H1 (cell line): Measurements from ENCODE around the gene VPS13D.

Experiments
- ATF3 ChIP-seq: IDR thresholded peaks from 2 replicates; pipeline ENCODE4 v1.6.1; 2011; ENCODE audit warnings: low read depth, mild to moderate bottlenecking, low read length; ENCODE audit not compliant: insufficient read depth
- BRCA1 ChIP-seq: IDR thresholded peaks from 2 replicates; pipeline ENCODE4 v1.6.1; 2012; ENCODE audit warnings: low read depth, low read length, improper control_type of control experiment
- CEBPB ChIP-seq: IDR thresholded peaks from 2 replicates; pipeline ENCODE4 v1.6.1; 2012; ENCODE audit warnings: low read depth, low read length
- EZH2 ChIP-seq: fragments of 200-600 bp; sonication (generic); IDR thresholded peaks from 2 replicates; pipeline ENCODE4 v1.7.1; 2012; ENCODE audit warnings: low read depth, mild to moderate bottlenecking, moderate library complexity, low read length, inconsistent platforms; ENCODE audit not compliant: severe bottlenecking
- JUND ChIP-seq: IDR thresholded peaks from 2 replicates; pipeline ENCODE4 v1.6.1; 2011; ENCODE audit warnings: mild to moderate bottlenecking, improper control_type of control experiment, low read length
- NRF1 ChIP-seq: IDR thresholded peaks from 2 replicates; pipeline ENCODE4 v1.6.1; 2011; ENCODE audit warnings: mild to moderate bottlenecking, low read depth, low read length, improper control_type of control experiment
- POLR2A ChIP-seq, 2 experiments: IDR thresholded peaks; 1 replicate in 1 of 2; 2 replicates in 1 of 2; pipeline ENCODE4 v1.6.1; 2011; ENCODE audit warnings: low read depth in 2 of 2, low read length in 2 of 2, mild to moderate bottlenecking in 2 of 2; ENCODE audit errors: control extremely low read depth in 1 of 2
- RAD21 ChIP-seq, 2 experiments: IDR thresholded peaks in 1 of 2; conservative IDR thresholded peaks in 1 of 2; 2 replicates each; pipeline ENCODE4 v1.6.1; 2011; ENCODE audit warnings: low read depth in 2 of 2, low read length in 2 of 2, improper control_type of control experiment in 1 of 2, inconsistent platforms in 1 of 2, mild to moderate bottlenecking in 1 of 2, moderate library complexity in 1 of 2
- SP1 ChIP-seq: IDR thresholded peaks from 2 replicates; pipeline ENCODE4 v1.6.1; 2011; ENCODE audit warnings: low read depth, low read length
- SP2 ChIP-seq: IDR thresholded peaks from 2 replicates; pipeline ENCODE4 v1.6.1; 2012; ENCODE audit warnings: mild to moderate bottlenecking, low read length, inconsistent platforms
- SRF ChIP-seq: IDR thresholded peaks from 2 replicates; pipeline ENCODE4 v1.6.1; 2011; ENCODE audit warnings: mild to moderate bottlenecking, low read depth, low read length, moderate library complexity
- USF2 ChIP-seq: IDR thresholded peaks from 2 replicates; pipeline ENCODE4 v1.6.1; 2011; ENCODE audit warnings: low read length, improper control_type of control experiment
- TF ChIP-seq, protein P1 (sequence below): IDR thresholded peaks from 2 replicates; pipeline ENCODE4 v1.6.1; 2012; ENCODE audit warnings: inconsistent platforms
- TF ChIP-seq, protein P2 (sequence below), 3 experiments: IDR thresholded peaks; 1 replicate in 2 of 3; 2 replicates in 1 of 3; pipeline versions ENCODE4 v1.5.1 to v1.6.1; 2011; ENCODE audit warnings: low read length in 3 of 3, mild to moderate bottlenecking in 3 of 3, inconsistent platforms in 2 of 3, low read depth in 1 of 3, moderate library complexity in 1 of 3; ENCODE audit not compliant: insufficient read depth in 1 of 3; ENCODE audit errors: control extremely low read depth in 1 of 3

DNA sequence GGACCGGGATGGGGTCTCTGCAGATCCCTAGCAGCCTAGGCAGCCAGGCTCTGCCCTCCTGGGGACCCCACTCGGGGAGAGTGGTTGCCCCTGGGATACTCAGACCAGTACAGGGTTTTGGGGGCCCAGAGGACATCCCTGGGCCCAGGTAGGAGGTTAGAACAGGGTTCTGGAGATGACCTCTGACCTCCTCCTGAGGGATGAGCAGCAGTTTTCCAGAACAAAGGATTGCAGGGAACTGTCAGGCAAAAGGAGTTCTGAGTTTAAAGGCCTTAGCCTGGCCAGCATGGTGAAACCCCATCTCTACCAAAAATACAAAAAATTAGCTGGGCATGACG is 20.4 kb upstream of the VPS13D start:
- no peak for TF ChIP-seq CEBPB
- TF ChIP-seq, protein P1, sequence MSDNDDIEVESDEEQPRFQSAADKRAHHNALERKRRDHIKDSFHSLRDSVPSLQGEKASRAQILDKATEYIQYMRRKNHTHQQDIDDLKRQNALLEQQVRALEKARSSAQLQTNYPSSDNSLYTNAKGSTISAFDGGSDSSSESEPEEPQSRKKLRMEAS: no peak
- no peak for TF ChIP-seq SRF
- TF ChIP-seq, protein P2, sequence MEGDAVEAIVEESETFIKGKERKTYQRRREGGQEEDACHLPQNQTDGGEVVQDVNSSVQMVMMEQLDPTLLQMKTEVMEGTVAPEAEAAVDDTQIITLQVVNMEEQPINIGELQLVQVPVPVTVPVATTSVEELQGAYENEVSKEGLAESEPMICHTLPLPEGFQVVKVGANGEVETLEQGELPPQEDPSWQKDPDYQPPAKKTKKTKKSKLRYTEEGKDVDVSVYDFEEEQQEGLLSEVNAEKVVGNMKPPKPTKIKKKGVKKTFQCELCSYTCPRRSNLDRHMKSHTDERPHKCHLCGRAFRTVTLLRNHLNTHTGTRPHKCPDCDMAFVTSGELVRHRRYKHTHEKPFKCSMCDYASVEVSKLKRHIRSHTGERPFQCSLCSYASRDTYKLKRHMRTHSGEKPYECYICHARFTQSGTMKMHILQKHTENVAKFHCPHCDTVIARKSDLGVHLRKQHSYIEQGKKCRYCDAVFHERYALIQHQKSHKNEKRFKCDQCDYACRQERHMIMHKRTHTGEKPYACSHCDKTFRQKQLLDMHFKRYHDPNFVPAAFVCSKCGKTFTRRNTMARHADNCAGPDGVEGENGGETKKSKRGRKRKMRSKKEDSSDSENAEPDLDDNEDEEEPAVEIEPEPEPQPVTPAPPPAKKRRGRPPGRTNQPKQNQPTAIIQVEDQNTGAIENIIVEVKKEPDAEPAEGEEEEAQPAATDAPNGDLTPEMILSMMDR (IDR thresholded peaks at IDR 0.05; ENCODE audit: control extremely low read depth in 1 of 3, insufficient read depth in 1 of 3, low read depth in 1 of 3, low read length in 3 of 3): peak in 1 of 3 experiments; percentile 1; a peak in 1 of 4 replicates
- TF ChIP-seq SP1: no peak
- no peak for TF ChIP-seq NRF1
- TF ChIP-seq JUND: no peak
- no peak for TF ChIP-seq SP2
- no peak for TF ChIP-seq ATF3
- no peak for TF ChIP-seq EZH2
- TF ChIP-seq POLR2A (IDR thresholded peaks at IDR 0.05; ENCODE audit: control extremely low read depth in 1 of 2, low read depth in 2 of 2, low read length in 2 of 2): no peak
- no peak for TF ChIP-seq USF2
- no peak for TF ChIP-seq RAD21 (IDR thresholded peaks at IDR 0.05 in 1 of 2, conservative IDR thresholded peaks at IDR 0.05 in 1 of 2; ENCODE audit: low read depth in 2 of 2, low read length in 2 of 2)
- TF ChIP-seq BRCA1: no peak
